HL-60/S4 (cell line): Measurements from ENCODE around the gene FAM124B.
"Not testable (repeated sequence)": the region's sequence is repeated elsewhere in the genome, so short reads cannot be mapped to it uniquely, and the experiment has no call there.

ENCODE experiments used
- in situ Hi-C: fragments of 300-500 bp; cut with MboI; formaldehyde crosslinking; loops from 2 replicates; pipeline ENCODE4 v1.14.3; 2022; ENCODE audit warnings: low sequenced_read_pairs

FAM124B gene

GRCh38 chr2:224382280-224382647 lies 19.6 kb downstream of the FAM124B start:
- in situ Hi-C loops = not testable (repeated sequence)

GRCh38 chr2:224381521-224382279 lies 20.2 kb downstream of the FAM124B start:
- in situ Hi-C loops = no loop called here

GRCh38 chr2:224379986-224380385 lies 21.9 kb downstream of the FAM124B start:
- in situ Hi-C loops = no loop called here

- in situ Hi-C loops = no loop called here
Observed at GRCh38 chr2:224379172-224379571, 22.7 kb downstream of the FAM124B start.

GRCh38 chr2:224378701-224379097 lies 23.2 kb downstream of the FAM124B start:
- in situ Hi-C loops = no loop called here

GRCh38 chr2:224377751-224378700 lies 23.9 kb downstream of the FAM124B start:
- in situ Hi-C loops = no loop called here

GRCh38 chr2:224372641-224373040 lies 29.3 kb downstream of the FAM124B start:
- in situ Hi-C loops = loop anchor here (25.0 kb wide), 2 partner anchors 415 to 1290 kb away; no protein-coding TSS in a partner anchor

- in situ Hi-C loops = loop anchor here (10.0 to 25.0 kb wide), 3 partner anchors 418 to 1293 kb away; no protein-coding TSS in a partner anchor
Observed at GRCh38 chr2:224369028-224369632, 32.8 kb downstream of the FAM124B start.

- in situ Hi-C loops = loop anchor here (10.0 to 25.0 kb wide), 3 partner anchors 421 to 1296 kb away; no protein-coding TSS in a partner anchor
Observed at GRCh38 chr2:224366267-224366844, 35.6 kb downstream of the FAM124B start.

GRCh38 chr2:224365331-224365730 lies 36.6 kb downstream of the FAM124B start:
- in situ Hi-C loops = loop anchor here (10.0 to 25.0 kb wide), 3 partner anchors 422 to 1297 kb away; no protein-coding TSS in a partner anchor

- in situ Hi-C loops = loop anchor here (10.0 to 25.0 kb wide), 3 partner anchors 424 to 1299 kb away; no protein-coding TSS in a partner anchor
Observed at GRCh38 chr2:224363281-224363680, 38.6 kb downstream of the FAM124B start.

GRCh38 chr2:224362094-224362493 lies 39.8 kb downstream of the FAM124B start:
- in situ Hi-C loops = loop anchor here (10.0 to 25.0 kb wide), 3 partner anchors 425 to 1300 kb away; no protein-coding TSS in a partner anchor

GRCh38 chr2:224360801-224361251 lies 41.1 kb downstream of the FAM124B start:
- in situ Hi-C loops = loop anchor here (10.0 to 25.0 kb wide), 3 partner anchors 426 to 1301 kb away; no protein-coding TSS in a partner anchor

- in situ Hi-C loops = loop anchor here (10.0 to 25.0 kb wide), 3 partner anchors 285 to 1303 kb away; no protein-coding TSS in a partner anchor
Observed at GRCh38 chr2:224359569-224359968, 42.3 kb downstream of the FAM124B start.

GRCh38 chr2:224357098-224357901 lies 44.6 kb downstream of the FAM124B start:
- in situ Hi-C loops = loop anchor here (10.0 to 25.0 kb wide), 3 partner anchors 288 to 1305 kb away; no protein-coding TSS in a partner anchor

GRCh38 chr2:224354632-224355211 lies 47.2 kb downstream of the FAM124B start:
- in situ Hi-C loops = loop anchor here (10.0 to 25.0 kb wide), 3 partner anchors 290 to 1308 kb away; no protein-coding TSS in a partner anchor

- in situ Hi-C loops = loop anchor here (10.0 to 25.0 kb wide), 3 partner anchors 294 to 1312 kb away; no protein-coding TSS in a partner anchor
Observed at GRCh38 chr2:224350703-224351102, 51.2 kb downstream of the FAM124B start.

- in situ Hi-C loops = no loop called here
Observed at GRCh38 chr2:224349396-224349795, 52.5 kb downstream of the FAM124B start.
